Body of pancreas (tissue), 4 donors: ENCODE results near the gene PARP12.

ENCODE experiments used
- POLR2A ChIP-seq, 3 donors: fragments of 450-650 bp; IDR thresholded peaks; one replicate each; pipeline ENCODE4 v1.6.1; 2016; ENCODE audit warnings: antibody characterized with exemption in 3 of 3, mild to moderate bottlenecking in 2 of 3
- TF ChIP-seq, protein P1 (sequence below), 7 experiments: fragments of 450-650 bp in 4 of 7; fragments of 200-600 bp in 3 of 7; sonication (generic) in 3 of 7; IDR thresholded peaks; one replicate each; pipeline ENCODE4 v1.5.1; 2016 to 2019; ENCODE audit warnings: antibody characterized with exemption in 7 of 7

DNA sequence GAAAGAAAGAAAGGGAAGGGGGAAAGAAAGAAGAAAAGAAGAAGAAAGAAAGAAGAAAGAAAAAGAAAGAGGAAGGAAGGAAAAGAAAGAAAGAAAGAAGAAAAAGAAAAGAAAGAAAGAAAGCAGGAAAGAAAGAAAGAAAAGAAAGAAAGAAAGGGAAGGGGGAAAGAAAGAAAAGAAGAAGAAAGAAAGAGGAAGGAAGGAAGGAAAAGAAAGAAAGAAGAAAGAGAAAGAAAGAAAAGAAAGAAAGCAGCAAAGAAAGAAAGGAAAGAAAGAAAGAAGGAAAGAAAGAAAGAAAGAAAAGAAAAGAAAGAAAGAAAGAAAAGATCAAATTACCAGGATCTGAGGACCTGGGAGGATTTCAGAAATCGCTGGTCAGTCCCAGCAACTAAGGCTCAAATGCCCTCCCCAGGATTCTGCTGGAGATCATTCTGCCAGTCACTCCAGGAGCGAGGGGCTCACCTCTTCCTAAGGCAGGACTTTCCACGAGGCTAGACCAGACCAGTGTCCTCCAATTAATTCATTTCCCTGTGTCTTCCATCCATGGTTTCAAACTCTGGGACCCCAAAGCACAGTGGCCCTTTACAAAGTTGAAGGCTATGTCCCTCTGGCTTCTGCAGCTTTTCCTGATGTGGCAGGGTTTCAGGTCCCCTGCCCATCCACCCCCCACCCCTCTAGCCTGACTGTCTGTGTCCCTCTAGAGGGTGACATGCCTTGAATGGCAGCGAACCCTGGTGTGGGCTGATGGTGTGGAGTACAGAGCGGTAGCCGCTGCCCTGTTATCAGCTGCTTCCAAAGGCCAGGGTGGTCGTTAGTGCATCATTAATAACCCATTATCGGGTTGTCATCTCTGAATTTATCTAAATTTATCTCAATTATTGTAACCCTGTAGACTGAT, 77.9 kb downstream of the PARP12 start:
- TF ChIP-seq, protein P1, sequence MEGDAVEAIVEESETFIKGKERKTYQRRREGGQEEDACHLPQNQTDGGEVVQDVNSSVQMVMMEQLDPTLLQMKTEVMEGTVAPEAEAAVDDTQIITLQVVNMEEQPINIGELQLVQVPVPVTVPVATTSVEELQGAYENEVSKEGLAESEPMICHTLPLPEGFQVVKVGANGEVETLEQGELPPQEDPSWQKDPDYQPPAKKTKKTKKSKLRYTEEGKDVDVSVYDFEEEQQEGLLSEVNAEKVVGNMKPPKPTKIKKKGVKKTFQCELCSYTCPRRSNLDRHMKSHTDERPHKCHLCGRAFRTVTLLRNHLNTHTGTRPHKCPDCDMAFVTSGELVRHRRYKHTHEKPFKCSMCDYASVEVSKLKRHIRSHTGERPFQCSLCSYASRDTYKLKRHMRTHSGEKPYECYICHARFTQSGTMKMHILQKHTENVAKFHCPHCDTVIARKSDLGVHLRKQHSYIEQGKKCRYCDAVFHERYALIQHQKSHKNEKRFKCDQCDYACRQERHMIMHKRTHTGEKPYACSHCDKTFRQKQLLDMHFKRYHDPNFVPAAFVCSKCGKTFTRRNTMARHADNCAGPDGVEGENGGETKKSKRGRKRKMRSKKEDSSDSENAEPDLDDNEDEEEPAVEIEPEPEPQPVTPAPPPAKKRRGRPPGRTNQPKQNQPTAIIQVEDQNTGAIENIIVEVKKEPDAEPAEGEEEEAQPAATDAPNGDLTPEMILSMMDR (IDR thresholded peaks at IDR 0.05) = no peak
- no peak for TF ChIP-seq POLR2A (IDR thresholded peaks at IDR 0.05)
